ENCODE measurements around the gene DDIAS. TPM values are rescaled to one million over a fixed set of nuclear protein-coding genes. Genes with fewer than 3 reads are reported as not detected.

DDIAS gene
- total RNA-seq, 1 experiment from 2014 or later, result 17.1 TPM

- TF ChIP-seq, protein P1, sequence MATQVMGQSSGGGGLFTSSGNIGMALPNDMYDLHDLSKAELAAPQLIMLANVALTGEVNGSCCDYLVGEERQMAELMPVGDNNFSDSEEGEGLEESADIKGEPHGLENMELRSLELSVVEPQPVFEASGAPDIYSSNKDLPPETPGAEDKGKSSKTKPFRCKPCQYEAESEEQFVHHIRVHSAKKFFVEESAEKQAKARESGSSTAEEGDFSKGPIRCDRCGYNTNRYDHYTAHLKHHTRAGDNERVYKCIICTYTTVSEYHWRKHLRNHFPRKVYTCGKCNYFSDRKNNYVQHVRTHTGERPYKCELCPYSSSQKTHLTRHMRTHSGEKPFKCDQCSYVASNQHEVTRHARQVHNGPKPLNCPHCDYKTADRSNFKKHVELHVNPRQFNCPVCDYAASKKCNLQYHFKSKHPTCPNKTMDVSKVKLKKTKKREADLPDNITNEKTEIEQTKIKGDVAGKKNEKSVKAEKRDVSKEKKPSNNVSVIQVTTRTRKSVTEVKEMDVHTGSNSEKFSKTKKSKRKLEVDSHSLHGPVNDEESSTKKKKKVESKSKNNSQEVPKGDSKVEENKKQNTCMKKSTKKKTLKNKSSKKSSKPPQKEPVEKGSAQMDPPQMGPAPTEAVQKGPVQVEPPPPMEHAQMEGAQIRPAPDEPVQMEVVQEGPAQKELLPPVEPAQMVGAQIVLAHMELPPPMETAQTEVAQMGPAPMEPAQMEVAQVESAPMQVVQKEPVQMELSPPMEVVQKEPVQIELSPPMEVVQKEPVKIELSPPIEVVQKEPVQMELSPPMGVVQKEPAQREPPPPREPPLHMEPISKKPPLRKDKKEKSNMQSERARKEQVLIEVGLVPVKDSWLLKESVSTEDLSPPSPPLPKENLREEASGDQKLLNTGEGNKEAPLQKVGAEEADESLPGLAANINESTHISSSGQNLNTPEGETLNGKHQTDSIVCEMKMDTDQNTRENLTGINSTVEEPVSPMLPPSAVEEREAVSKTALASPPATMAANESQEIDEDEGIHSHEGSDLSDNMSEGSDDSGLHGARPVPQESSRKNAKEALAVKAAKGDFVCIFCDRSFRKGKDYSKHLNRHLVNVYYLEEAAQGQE (IDR thresholded peaks at IDR 0.05; ENCODE audit: low read depth), result no peak
- no peak for TF ChIP-seq ZNF274 (IDR thresholded peaks at IDR 0.05; ENCODE audit: low read depth, low read length)
- TF ChIP-seq CBX3 (IDR thresholded peaks at IDR 0.05; ENCODE audit: low read depth), result no peak
- TF ChIP-seq SP1 (IDR thresholded peaks at IDR 0.05; ENCODE audit: low read depth), result no peak
Measured at GRCh38 chr11:82898241-82898640, 3.3 kb upstream of the DDIAS start (continued).

DNA sequence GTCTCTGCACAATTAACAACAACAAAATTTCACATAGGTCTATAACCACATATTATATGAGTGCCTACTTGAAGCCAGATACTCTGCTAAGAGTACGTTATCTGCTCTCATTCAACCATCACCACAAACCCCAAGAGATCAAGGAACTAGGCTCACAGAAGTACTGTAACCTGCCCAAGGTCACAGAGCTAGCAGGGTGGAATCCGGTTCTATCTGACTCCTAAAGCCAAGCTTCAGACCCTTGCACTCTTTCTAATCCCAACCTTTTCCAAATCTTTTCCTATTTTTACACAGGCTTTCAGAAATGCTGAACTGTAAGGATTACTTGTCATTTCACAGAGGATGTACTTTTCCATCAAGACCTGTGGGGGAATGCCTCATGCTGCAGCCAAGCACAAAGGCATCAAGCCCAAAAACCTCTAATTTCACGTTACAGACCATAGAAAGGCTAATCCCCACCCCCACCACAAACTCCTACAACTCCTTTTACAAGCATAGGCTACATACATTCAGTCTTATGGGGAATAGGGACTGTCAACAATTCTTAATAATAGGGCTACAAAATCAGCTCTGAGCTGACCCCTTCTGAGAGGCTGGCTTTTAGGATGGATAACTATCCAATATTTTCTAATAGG is 2.2 kb upstream of the DDIAS start:
- Histone ChIP-seq H3K9ac (ENCODE audit: low read length) (peak overlapping the region; percentile 84), H3K4me3 (replicated peaks in 1 of 2; ENCODE audit: low read depth in 1 of 2, low read length in 2 of 2) (peak overlapping the region; percentile 55 to 96), H3K4me1 (ENCODE audit: control insufficient read depth in 1 of 2, insufficient read depth in 2 of 2, low read length in 2 of 2) (peaks cover 10 to 24% of the 10 kb centered on the region in 2 experiments; a peak in 3 of 4 replicates), H2AFZ (ENCODE audit: low read depth, low read length, poor library complexity, severe bottlenecking) (no peak overlapping the region), H4K20me1 (ENCODE audit: insufficient read depth) (peaks cover 6% of the 10 kb centered on the region; the same call in 1 of the 2 replicates), H3K4me2 (ENCODE audit: low read length) (peak overlapping the region; percentile 96), H3K27ac (ENCODE audit: low read depth, low read length) (no peak overlapping the region; the same call in 1 of the 2 replicates), H3K9me3 (ENCODE audit: control insufficient read depth in 1 of 2, insufficient read depth in 1 of 2, low read depth in 1 of 2, low read length in 2 of 2) (no peaks in the 10 kb centered on the region), H3K36me3 (ENCODE audit: control insufficient read depth in 1 of 2, insufficient read depth in 2 of 2, low read length in 2 of 2) (no peaks in the 10 kb centered on the region), H3K79me2 (ENCODE audit: insufficient read depth, low read length) (peaks cover 44% of the 10 kb centered on the region), H3K27me3 (ENCODE audit: insufficient read depth, low read length) (no peaks in the 10 kb centered on the region), H3K9me2 (ENCODE audit: insufficient read depth) (no peaks in the 10 kb centered on the region)
- BruUV-seq (replicated peaks), result no TSS peak
- intact Hi-C loops (cut with micrococcal nuclease), result no loop called here
- ChIA-PET CTCF (interaction anchor here (1.0 to 2.7 kb wide), 2 partner anchors 31 to 39 kb away, joined by 3 to 14 read pairs; no protein-coding TSS in a partner anchor), RAD21 (ENCODE audit: low non-redundant PET in 1 of 2, low total read pairs in 2 of 2, uncharacterized antibody in 2 of 2, unreplicated experiment in 2 of 2) (no interaction called here), POLR2A (no interaction called here)
- DNase-seq (ENCODE audit: low read depth, low spot score), result no peak
- no peak for TF ChIP-seq POLR2A (IDR thresholded peaks at IDR 0.05; ENCODE audit: borderline replicate concordance, extremely low read depth, insufficient read depth, insufficient read length)
- no peak for TF ChIP-seq SP1 (IDR thresholded peaks at IDR 0.05; ENCODE audit: low read depth)
- no peak for ATAC-seq

All from HCT116 (cell line).